ENCODE measurements around the gene SRSF9. TPM values are rescaled to one million over a fixed set of nuclear protein-coding genes. Genes with fewer than 3 reads are reported as not detected.

Gene SRSF9
- total and polyA plus RNA-seq, 2 of the 13 experiments (the other 11 are each of a cell fraction or from before 2014, with no cell fraction given): 125 to 144 TPM

- no peak; the same call in none of the 2 replicates for TF ChIP-seq STAT6 (CRISPR knock-in tag; IDR thresholded peaks at IDR 0.05; ENCODE audit: borderline replicate concordance)
- TF ChIP-seq ZNF83 (CRISPR knock-in tag; IDR thresholded peaks at IDR 0.05; ENCODE audit: borderline replicate concordance): peak; percentile 73; the same call in 1 of the 2 replicates
- peak; percentile 35; the same call in 1 of the 2 replicates for TF ChIP-seq KLF9 (CRISPR knock-in tag; IDR thresholded peaks at IDR 0.05; ENCODE audit: low read depth)
- TF ChIP-seq ZBTB8A (CRISPR knock-in tag; IDR thresholded peaks at IDR 0.05; ENCODE audit: borderline replicate concordance, low read depth): 0 out of 2 replicates have a peak, but pooled peaks have one; percentile 70
- peak; percentile 44; the same call in 1 of the 2 replicates for TF ChIP-seq POLR2AphosphoS2 (IDR thresholded peaks at IDR 0.05; ENCODE audit: low read depth, low read length)
- no peak; the same call in 1 of the 2 replicates for TF ChIP-seq NFAT5 (CRISPR knock-in tag; IDR thresholded peaks at IDR 0.05)
- TF ChIP-seq TP53 (CRISPR knock-in tag; conservative IDR thresholded peaks at IDR 0.05): peak; percentile 98
- TF ChIP-seq, protein P1, sequence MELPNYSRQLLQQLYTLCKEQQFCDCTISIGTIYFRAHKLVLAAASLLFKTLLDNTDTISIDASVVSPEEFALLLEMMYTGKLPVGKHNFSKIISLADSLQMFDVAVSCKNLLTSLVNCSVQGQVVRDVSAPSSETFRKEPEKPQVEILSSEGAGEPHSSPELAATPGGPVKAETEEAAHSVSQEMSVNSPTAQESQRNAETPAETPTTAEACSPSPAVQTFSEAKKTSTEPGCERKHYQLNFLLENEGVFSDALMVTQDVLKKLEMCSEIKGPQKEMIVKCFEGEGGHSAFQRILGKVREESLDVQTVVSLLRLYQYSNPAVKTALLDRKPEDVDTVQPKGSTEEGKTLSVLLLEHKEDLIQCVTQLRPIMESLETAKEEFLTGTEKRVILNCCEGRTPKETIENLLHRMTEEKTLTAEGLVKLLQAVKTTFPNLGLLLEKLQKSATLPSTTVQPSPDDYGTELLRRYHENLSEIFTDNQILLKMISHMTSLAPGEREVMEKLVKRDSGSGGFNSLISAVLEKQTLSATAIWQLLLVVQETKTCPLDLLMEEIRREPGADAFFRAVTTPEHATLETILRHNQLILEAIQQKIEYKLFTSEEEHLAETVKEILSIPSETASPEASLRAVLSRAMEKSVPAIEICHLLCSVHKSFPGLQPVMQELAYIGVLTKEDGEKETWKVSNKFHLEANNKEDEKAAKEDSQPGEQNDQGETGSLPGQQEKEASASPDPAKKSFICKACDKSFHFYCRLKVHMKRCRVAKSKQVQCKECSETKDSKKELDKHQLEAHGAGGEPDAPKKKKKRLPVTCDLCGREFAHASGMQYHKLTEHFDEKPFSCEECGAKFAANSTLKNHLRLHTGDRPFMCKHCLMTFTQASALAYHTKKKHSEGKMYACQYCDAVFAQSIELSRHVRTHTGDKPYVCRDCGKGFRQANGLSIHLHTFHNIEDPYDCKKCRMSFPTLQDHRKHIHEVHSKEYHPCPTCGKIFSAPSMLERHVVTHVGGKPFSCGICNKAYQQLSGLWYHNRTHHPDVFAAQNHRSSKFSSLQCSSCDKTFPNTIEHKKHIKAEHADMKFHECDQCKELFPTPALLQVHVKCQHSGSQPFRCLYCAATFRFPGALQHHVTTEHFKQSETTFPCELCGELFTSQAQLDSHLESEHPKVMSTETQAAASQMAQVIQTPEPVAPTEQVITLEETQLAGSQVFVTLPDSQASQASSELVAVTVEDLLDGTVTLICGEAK (IDR thresholded peaks at IDR 0.05): no peak
- TF ChIP-seq, protein P1 (CRISPR knock-in tag; IDR thresholded peaks at IDR 0.05): peak; percentile 85
- no peak for TF ChIP-seq IKZF1 (IDR thresholded peaks at IDR 0.05)
- peak; percentile 99 for TF ChIP-seq PHF20 (CRISPR knock-in tag; IDR thresholded peaks at IDR 0.05)
Measured at GRCh38 chr12:120445911-120446843, 23.4 kb downstream of the SRSF9 start, which contains the start of the genes GATC and TRIAP1 (continued).

Data from HepG2 (cell line).